HG03097 (cell line): ENCODE data around the gene NMU.
"Not testable (repeated sequence)": the region's sequence is repeated elsewhere in the genome, so short reads cannot be mapped to it uniquely, and the experiment has no call there.

Source experiments
- ATAC-seq: cut with Tn5 transposase; IDR thresholded peaks from one replicate; pipeline ENCODE4 v1.9.1; 2021; ENCODE audit not compliant: unreplicated experiment, low FRiP score

NMU gene

DNA sequence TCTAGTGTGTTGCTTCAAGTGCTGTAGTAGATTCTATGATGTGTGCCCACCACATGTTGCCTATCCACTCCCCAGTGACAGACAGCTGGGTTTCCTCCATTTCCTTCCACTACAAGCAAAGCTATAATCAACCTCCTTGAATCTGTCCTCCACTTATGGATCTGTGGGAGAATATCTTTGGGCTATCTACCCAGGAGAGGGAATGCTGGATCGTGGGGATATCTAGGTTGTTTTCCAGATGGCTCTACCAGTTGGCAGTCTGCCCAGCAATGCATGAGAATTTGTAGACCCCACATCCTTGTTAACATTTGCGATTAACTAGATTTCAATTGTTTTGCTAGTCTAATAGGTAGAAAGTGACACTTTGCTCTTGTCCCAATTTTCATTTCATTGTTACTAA, 10.3 kb downstream of the NMU start:
- no peak for ATAC-seq

DNA sequence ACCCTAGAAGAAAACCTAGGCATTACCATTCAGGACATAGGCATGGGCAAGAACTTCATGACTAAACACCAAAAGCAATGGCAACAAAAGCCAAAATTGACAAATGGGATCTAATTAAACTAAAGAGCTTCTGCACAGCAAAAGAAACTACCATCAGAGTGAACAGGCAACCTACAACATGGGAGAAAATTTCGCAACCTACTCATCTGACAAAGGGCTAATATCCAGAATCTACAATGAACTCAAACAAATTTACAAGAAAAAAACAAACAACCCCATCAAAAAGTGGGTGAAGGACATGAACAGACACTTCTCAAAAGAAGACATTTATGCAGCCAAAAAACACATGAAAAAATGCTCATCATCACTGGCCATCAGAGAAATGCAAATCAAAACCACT, 12.0 kb downstream of the NMU start:
- ATAC-seq: not testable (repeated sequence)

DNA sequence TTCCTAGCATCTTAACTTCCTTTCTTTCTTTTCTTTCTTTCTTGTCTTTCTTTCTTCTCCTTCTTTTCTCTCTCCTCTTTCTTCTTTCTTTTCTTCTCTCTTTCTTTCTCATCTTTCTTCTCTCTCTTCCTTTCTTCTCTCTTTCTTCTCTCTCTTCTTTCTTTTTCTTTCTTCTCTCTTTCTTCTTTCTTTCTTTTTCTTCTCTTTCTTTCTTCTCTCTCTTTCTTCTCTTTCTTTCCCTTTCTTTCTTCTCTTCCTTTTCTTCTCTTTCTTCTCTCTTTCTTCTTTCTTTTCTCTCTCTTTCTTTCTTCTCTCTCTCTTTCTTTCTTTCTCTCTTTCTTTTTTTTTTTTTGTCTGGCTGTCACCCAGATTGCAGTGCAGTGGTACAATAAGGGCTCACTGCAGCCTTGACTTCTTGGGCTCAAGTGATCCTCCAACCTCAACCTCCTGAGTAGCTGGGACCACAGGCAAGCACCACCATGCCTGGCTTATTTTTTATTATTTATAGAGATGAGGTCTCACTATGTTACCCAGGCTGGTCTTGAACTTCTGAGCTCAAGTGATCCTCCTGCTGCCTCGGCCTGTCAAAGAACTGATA, 17.5 kb downstream of the NMU start:
- no peak for ATAC-seq

DNA sequence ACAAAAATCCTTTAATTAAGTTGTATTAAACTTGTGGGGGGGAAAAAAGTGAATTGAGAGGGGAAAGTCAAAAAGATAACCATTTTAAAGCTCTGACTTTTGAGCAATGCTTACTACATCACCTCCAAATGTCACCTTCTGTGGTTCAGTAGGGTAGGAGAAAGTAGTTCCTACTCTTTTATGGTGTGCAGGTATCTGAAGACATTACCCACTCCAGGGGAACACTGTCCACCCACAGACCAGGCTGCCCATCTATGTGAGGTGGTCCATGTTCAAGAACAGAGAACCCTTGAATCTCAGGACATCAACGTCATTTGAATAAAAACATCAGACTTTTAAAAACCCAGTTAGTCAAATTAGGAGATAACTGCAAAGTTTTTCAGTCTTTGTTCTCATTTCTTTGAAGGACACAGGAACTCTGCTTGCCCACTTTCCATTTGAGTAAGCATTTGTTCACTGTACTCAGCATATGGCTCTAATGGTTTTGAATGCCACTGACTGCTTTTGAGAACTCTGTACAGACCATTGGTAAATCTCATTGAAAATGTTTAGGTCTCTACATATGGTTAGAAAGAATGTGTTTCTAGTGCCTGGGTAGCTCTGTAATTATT, 18.4 kb downstream of the NMU start:
- peak; percentile 71 for ATAC-seq

DNA sequence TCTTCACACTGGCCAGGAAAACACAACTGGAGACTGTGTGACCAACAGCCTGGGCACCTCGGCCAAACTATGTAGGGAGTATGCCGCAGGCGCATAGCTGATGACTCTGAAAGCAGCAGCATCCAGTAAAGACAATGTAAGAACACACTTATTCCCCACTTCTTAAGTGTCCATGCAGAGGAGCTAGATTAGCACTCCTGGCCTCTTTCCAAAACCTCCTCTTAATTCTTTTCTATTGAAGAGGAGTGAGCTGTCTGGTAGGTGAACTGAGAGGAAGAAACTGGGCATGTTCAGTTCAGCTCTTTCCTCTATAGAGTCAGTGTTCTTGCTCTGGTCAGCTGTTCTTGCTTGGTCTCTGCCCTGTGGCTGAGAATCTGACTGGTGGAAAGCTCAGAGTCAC, 21.1 kb downstream of the NMU start:
- no peak for ATAC-seq

DNA sequence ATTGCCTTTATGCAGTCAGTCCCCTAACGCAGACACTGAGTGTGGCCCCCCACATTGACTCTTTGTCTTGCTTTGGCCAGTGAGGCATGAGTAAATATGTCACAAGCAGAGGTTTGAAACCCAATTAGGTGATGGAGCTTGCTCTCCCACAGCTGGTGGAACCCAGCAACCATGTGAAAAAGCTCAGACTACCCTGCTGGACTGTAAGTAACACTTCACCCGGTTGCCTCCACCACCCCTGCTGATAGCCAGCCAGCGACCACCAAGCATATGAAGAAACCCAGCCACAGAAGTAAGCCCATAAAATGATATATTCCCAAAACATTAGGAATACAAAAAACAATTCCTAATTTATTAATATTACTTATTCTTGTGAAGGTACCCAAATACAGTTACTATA, 22.5 kb downstream of the NMU start:
- no peak for ATAC-seq

DNA sequence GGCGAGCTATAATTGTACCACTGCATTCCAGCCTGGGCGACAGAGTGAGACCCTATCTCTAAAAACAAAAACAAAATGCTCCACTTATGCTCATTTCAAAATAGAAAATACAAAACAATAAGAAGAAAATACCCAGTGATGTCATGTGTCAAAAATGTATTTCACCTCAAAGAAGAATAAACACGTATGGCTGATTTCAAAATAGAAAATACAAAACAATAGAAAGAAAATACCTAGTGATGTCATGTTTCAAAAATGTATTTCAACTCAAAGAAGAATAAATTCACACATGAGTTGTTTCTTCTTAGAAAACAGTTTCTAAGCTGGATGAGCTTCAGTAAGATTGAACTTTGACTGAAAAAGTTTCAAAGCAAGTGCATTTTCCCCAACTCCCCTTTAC, 23.8 kb downstream of the NMU start:
- ATAC-seq: no peak

DNA sequence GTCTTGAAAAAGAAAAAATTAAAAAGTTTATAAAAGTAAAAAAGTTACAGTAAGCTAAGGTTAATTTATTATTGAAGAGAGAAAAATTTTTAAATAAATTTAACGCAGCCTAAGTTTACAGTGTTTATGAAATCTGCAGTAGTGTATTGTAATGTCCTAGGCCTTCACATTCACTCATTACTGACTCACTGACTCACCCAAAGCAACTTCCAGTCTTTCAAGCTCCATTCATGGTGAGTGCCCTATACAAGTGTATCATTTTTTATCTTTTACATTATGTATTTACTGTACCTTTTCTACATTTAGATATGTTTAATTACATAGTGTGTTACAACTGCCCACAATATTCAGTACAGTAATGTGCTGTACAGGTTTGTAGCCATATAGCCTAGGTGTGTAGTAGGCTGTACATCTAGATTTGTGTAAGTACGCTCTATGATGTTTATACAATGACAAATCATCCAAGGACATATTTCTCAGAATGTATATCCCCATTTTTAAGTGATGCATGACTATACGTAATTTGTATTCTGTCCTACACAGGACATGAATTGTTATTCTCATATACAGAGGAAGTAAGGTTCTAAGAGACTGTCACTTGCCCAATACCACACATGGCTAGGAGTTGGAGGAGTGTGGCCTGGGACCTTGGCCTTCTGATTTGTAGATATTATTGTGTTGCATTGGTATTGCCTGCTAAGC, 24.6 kb downstream of the NMU start:
- ATAC-seq: no peak

DNA sequence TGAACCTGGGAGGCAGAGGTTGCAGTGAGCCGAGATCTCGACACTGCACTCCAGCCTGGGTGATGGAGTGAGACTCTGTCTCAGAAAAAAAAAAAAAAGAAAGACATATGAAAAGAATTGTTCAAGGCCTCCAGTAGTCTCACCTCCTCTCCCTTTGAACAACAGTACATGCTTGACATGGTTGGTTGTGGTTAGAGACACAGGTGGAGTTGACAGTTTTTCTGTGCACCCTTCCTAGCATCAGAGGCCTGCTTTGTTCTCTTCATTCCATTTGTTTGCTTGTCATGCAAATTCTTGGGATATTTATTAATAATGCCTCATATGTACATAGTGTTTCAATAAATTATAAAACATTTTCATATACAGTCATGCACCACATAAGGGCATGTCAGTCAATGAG, 25.7 kb downstream of the NMU start:
- ATAC-seq: no peak

DNA sequence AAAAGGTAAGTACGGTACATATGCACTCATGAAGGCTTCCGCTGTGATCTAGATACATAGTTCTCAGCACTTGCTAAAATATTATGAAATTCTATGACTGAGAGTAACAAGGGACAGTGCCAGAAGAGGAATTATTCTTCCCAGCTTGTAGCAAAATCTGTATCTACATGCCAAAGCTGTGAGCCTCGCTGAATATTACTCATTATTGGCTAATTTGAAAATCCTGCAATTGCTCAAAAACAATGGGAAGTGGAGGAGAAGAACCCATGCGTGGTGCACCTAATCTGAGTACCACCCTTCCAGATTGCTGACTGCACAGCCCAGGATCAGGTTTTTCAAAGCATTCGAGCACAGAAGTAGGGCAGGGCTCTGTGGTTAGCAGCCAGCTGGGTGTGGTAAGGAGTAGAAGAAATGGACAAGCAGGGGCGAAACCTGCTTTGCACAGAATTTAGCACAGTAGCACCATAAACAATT, 26.7 kb downstream of the NMU start:
- ATAC-seq: no peak

DNA sequence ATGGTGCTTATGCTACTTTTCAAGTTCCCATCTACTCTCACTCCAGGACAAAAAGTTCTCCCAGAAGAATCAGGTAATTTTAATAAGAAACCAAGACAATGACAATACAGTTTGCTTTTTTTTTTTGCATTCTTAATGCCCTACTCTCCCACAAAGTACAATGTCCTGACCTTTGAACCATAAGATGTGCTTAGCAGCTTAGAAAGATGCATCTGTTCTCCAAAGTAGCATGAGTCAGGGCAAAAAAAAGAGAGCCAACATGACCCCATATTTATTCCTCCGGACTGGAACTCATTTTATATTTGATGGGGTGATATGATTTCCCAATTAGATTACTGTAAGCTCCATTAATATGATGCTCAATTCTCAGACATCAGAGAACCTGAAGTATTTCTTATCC, 27.5 kb downstream of the NMU start:
- ATAC-seq: no peak

DNA sequence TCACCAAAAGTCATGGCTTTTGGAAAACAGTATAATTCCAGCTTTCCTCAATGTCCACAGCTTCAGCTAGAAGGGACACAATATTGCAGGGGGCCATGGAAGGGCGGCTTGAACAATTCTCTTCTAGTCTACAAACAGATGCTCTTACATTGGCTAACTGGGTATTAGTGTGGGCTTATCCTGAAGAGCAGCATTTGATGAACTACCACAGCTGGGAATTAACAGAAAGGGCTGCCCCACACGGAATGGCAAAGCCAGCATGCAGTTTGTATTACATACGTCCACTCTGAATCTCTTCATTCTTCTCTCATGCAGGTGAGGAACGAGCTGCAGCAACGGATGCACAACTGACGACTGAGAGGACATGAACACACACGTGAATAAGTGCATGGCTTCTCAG, 31.1 kb downstream of the NMU start:
- no peak for ATAC-seq

DNA sequence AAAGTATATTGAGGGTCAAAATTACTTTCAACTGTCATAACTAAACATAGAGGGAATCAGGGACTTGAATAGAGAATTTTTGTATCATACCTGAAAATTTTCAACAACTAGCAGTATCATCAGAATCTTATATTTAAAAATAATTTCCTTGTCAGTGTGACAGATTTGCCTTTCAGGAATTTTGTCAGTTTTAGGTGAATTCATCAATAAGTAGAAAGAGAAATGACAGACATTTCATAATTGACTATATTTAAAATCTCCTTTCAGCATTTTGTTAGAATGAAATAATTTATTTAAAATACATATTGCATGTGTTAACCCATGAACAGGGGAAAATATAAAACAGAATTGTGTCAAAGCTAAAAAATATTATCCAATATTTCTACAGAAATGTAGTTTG, 35.5 kb downstream of the NMU start:
- ATAC-seq: no peak

DNA sequence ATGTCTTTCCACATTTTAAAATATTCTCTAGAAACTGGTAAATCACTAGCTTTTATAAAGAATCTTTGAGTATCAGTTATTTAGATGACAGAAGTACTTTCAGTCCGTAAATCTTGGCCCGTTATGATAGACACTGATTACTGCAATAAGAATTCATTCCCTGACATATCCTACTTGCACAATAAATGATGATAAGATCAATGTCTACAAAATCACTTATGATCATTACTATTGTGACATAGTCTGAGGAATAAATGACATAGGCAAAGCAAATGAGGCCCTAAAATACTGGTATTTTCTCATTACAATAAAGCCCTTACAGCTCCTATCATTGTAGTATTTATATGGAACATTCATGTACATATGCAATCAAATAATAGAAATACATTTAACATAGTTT, 37.5 kb downstream of the NMU start:
- no peak for ATAC-seq

DNA sequence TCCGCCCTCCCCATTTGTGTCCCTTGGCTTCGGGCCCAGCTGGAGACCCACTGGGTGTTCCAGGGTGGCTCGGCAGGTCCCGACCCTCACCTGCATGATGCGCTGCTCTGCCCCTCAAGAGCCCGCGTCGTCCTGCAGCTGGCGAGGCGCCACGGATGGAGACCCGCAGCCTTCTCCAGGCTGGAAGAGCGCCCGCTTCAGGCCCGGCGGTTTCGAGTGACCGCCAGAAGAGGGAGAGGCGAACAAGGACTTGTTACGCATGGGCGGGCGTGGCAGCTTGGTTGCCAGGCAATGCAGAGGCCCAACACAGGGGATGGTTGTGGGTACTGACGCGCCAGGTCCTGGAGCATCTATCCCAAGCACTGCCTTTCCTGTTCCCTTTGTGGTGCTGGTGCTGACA, 44.1 kb downstream of the NMU start, which contains the start of gene PDCL2:
Gene PDCL2 (minus strand): TSS at position 232 of the 400 bp plus-strand sequence. CDS start 136 bp downstream, at position 96.
- no peak for ATAC-seq

DNA sequence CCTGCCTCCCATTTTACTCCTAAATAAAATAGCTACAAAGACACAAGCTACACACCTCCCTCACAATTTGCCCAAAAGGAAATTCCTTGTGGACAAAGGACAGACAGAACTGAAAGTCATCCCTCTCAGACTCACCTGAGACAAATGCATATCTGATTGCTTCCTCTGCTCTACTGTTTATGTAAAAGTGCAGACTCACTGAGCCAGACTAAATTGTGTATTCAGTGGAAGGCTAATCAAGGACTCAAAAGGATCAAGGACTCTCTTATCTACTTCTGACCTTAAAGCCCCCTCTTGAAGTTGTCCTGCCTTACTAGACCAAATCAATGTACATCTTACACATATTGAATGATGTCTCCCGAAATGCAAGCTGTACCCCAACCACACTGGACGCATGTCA, 47.9 kb downstream of the NMU start:
- no peak for ATAC-seq

DNA sequence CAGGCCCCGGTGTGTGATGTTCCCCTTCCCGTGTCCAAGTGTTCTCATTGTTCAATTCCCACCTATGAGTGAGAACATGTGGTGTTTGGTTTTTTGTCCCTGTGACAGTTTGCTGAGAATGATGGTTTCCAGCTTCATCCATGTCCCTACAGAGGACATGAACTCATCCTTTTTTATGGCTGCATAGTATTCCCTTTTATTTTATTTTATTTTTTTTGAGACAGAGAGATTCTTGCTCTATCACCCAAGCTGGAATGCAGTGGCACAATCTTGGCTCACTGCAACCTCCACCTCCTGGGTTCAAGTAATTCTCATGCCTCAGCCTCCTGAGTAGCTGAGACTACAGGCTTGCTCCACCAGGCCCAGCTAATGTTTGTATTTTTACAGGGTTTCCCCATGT, 53.3 kb downstream of the NMU start:
- ATAC-seq: not testable (repeated sequence)

DNA sequence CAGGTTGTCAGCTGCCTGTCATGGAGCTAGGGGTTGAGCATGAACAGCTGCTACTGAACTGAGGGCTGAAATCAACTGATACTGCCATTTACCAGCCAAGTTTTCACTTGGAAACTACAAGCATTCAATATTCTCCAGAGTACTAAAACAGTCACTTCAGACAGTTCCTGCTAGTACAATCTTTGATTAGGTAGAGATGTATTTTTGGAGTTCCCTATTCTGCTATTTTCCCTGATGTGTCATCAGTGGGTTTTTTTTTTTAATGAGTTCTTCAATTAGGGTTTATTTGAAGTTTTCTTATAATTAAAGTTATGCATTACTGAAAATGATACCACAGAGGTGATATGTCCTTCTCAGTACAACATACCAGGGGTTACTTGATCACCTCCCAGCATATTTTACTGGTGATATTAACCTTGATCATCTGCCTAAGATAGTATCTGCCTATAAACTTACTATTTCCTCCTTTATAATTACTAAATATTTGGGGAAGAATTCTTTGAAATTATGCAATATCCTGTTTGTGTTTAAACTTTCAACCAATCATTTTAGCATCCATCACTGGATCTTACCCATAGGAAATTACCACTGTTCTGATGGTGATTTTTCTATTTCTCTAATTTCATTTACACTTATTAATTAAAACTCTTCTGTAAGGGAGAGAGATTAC, 57.6 kb downstream of the NMU start:
- ATAC-seq: no peak

DNA sequence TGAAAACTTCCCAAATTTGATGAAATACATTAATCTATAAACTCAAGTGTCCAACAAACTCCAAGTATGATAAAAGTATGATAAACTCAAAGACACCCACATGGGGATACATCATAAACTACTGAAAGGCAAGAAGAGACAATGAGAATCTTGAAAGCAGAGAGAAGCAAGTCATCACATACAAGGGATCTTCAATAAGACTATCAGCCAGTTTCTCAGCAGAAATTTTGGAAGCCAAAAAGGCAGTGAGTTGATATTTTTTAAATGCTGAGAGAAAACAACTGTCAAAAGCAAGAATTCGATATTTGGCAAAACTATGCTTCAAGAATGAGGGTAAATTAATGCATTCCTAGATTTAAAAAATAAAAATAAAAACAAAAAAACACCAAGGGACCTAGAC, 60.6 kb downstream of the NMU start:
- no peak for ATAC-seq

DNA sequence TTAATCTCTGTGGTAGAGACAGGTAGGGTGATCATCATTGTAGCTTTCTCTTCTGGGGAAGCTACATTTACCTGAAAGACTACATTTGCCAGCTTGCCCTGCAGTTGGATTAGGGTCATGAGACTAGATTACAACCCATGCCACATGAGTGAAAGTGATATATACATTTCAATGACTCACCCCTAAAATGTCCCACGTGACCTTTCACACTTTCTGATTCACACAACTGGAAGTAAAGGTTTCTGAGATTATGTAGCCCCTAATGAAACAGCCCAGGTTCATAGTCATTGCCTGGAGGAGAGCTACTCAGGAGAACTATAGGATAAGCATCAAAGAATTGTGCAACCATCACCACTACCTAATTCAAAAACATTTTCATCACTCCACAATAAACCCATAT, 61.8 kb downstream of the NMU start:
- ATAC-seq: no peak

DNA sequence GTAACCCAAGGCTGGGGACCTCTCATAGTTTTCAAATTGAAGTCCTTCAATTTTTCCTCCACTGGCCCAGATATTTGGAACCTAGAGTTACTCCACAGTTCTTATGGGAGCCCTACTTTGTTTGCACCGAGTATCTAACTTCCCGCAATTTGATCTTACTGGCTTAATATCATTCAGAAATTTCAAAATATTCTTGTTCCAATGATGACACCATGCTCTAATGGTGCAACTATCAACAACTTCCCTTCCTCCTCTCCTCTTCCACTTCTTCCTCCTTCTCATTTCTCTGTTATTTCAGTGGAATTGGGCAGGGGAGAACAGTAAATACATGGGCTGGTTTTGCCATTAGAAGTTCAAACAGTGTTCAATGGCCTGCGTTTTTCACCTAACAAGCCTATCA, 64.3 kb downstream of the NMU start:
- ATAC-seq: no peak
